HEK293 (cell line): ENCODE results near the gene TBCCD1.

Experiments
- BCL11B ChIP-seq: fragments of 450-650 bp; formaldehyde crosslinking; IDR thresholded peaks from 2 replicates; pipeline ENCODE4 v1.5.1; 2016; ENCODE audit warnings: low read depth, missing biosample characterization, missing genetic modification characterization
- GLI2 ChIP-seq: fragments of 450-650 bp; formaldehyde crosslinking; IDR thresholded peaks from 2 replicates; pipeline ENCODE4; 2017; ENCODE audit warnings: missing biosample characterization, missing genetic modification characterization, low read depth, borderline replicate concordance
- HOXC10 ChIP-seq: sonication (generic); formaldehyde crosslinking; IDR thresholded peaks from 2 replicates; pipeline ENCODE4 v1.8.1; 2023; ENCODE audit warnings: mild to moderate bottlenecking, missing genetic modification reagents
- KLF9 ChIP-seq: fragments of 450-650 bp; formaldehyde crosslinking; IDR thresholded peaks from 2 replicates; pipeline ENCODE4 v1.5.1; 2016; ENCODE audit warnings: missing biosample characterization, missing genetic modification characterization, low read depth
- MZF1 ChIP-seq: fragments of 450-650 bp; formaldehyde crosslinking; IDR thresholded peaks from 2 replicates; pipeline ENCODE4 v1.5.1; 2017; ENCODE audit warnings: missing biosample characterization, missing genetic modification characterization, borderline replicate concordance
- PBX3 ChIP-seq: sonication (generic); formaldehyde crosslinking; IDR thresholded peaks from 2 replicates; pipeline ENCODE4 v1.8.1; 2022; ENCODE audit warnings: mild to moderate bottlenecking, moderate library complexity, missing genetic modification reagents
- SCRT1 ChIP-seq: fragments of 450-650 bp; formaldehyde crosslinking; IDR thresholded peaks from 2 replicates; pipeline ENCODE4 v1.5.1; 2016; ENCODE audit warnings: missing biosample characterization, missing genetic modification characterization, borderline replicate concordance
- SETDB1 ChIP-seq: IDR thresholded peaks from one replicate; pipeline ENCODE4 v1.6.1; 2017; ENCODE audit warnings: mild to moderate bottlenecking, low read length, moderate library complexity, mixed read lengths; ENCODE audit not compliant: insufficient read length
- ZBTB11 ChIP-seq: fragments of 450-650 bp; formaldehyde crosslinking; conservative IDR thresholded peaks from 2 replicates; pipeline ENCODE4 v1.5.1; 2016; ENCODE audit warnings: low read depth, missing biosample characterization, missing genetic modification characterization
- ZBTB20 ChIP-seq: fragments of 450-650 bp; formaldehyde crosslinking; IDR thresholded peaks from 2 replicates; pipeline ENCODE4 v1.5.1; 2016; ENCODE audit warnings: missing biosample characterization, missing genetic modification characterization
- ZBTB7A ChIP-seq: fragments of 450-650 bp; formaldehyde crosslinking; IDR thresholded peaks from 2 replicates; pipeline ENCODE4 v1.5.1; 2016; ENCODE audit warnings: low read depth, missing biosample characterization, missing genetic modification characterization
- ZNF112 ChIP-seq: fragments of 450-650 bp; formaldehyde crosslinking; IDR thresholded peaks from 2 replicates; pipeline ENCODE4 v1.5.0; 2017; ENCODE audit warnings: missing biosample characterization, missing genetic modification characterization
- ZNF114 ChIP-seq: fragments of 450-650 bp; formaldehyde crosslinking; IDR thresholded peaks from 2 replicates; pipeline ENCODE4 v1.5.0; 2017; ENCODE audit warnings: missing biosample characterization, missing genetic modification characterization
- ZNF211 ChIP-seq: fragments of 450-650 bp; formaldehyde crosslinking; IDR thresholded peaks from 2 replicates; pipeline ENCODE4 v1.5.1; 2016; ENCODE audit warnings: low read depth, missing biosample characterization, missing genetic modification characterization
- ZNF221 ChIP-seq: fragments of 450-650 bp; formaldehyde crosslinking; IDR thresholded peaks from 2 replicates; pipeline ENCODE4 v1.5.1; 2017; ENCODE audit warnings: missing biosample characterization, missing genetic modification characterization, borderline replicate concordance
- ZNF302 ChIP-seq: fragments of 450-650 bp; formaldehyde crosslinking; IDR thresholded peaks from 2 replicates; pipeline ENCODE4 v1.5.1; 2016; ENCODE audit warnings: missing biosample characterization, missing genetic modification characterization, low read depth
- ZNF324 ChIP-seq: fragments of 450-650 bp; formaldehyde crosslinking; IDR thresholded peaks from 2 replicates; pipeline ENCODE4 v1.5.1; 2016; ENCODE audit warnings: missing biosample characterization, missing genetic modification characterization
- ZNF404 ChIP-seq: fragments of 450-650 bp; formaldehyde crosslinking; IDR thresholded peaks from 2 replicates; pipeline ENCODE4 v1.5.1; 2017; ENCODE audit warnings: missing biosample characterization, missing genetic modification characterization
- ZNF433 ChIP-seq: fragments of 450-650 bp; formaldehyde crosslinking; IDR thresholded peaks from 2 replicates; pipeline ENCODE4 v1.5.1; 2016; ENCODE audit warnings: missing biosample characterization, missing genetic modification characterization, low read depth
- ZNF514 ChIP-seq: fragments of 450-650 bp; formaldehyde crosslinking; IDR thresholded peaks from 2 replicates; pipeline ENCODE4 v1.5.1; 2016; ENCODE audit warnings: missing biosample characterization, missing genetic modification characterization
- ZNF555 ChIP-seq: fragments of 450-650 bp; formaldehyde crosslinking; conservative IDR thresholded peaks from 2 replicates; pipeline ENCODE4 v1.5.1; 2017; ENCODE audit warnings: missing biosample characterization, mild to moderate bottlenecking, missing genetic modification characterization, inconsistent platforms
- ZNF571 ChIP-seq: fragments of 450-650 bp; formaldehyde crosslinking; IDR thresholded peaks from 2 replicates; pipeline ENCODE4 v1.5.0; 2017; ENCODE audit warnings: missing biosample characterization, missing genetic modification characterization
- ZNF580 ChIP-seq: fragments of 450-650 bp; formaldehyde crosslinking; IDR thresholded peaks from 2 replicates; pipeline ENCODE4 v1.5.1; 2016; ENCODE audit warnings: missing biosample characterization, missing genetic modification characterization
- ZNF585B ChIP-seq: fragments of 450-650 bp; formaldehyde crosslinking; IDR thresholded peaks from 2 replicates; pipeline ENCODE4 v1.5.1; 2016; ENCODE audit warnings: missing biosample characterization, missing genetic modification characterization
- ZNF626 ChIP-seq: fragments of 450-650 bp; sonication (Bioruptor Pico); formaldehyde crosslinking; IDR thresholded peaks from 2 replicates; pipeline ENCODE4 v1.5.1; 2018; ENCODE audit warnings: missing biosample characterization, missing genetic modification characterization, inconsistent platforms
- ZNF645 ChIP-seq: fragments of 450-650 bp; formaldehyde crosslinking; IDR thresholded peaks from 2 replicates; pipeline ENCODE4; 2016; ENCODE audit warnings: missing biosample characterization, missing genetic modification characterization
- ZNF654 ChIP-seq: fragments of 450-650 bp; formaldehyde crosslinking; IDR thresholded peaks from 2 replicates; pipeline ENCODE4 v1.5.1; 2016; ENCODE audit warnings: low read depth, missing biosample characterization, missing genetic modification characterization
- ZNF664 ChIP-seq: fragments of 450-650 bp; formaldehyde crosslinking; IDR thresholded peaks from 2 replicates; pipeline ENCODE4 v1.5.1; 2016; ENCODE audit warnings: missing biosample characterization, missing genetic modification characterization
- ZNF677 ChIP-seq: fragments of 450-650 bp; IDR thresholded peaks from 2 replicates; pipeline ENCODE4 v1.5.0; 2018; ENCODE audit warnings: missing biosample characterization, mild to moderate bottlenecking, missing genetic modification characterization, moderate library complexity
- ZSCAN18 ChIP-seq: fragments of 450-650 bp; formaldehyde crosslinking; IDR thresholded peaks from 2 replicates; pipeline ENCODE4 v1.5.1; 2016; ENCODE audit warnings: missing biosample characterization, missing genetic modification characterization
- ZSCAN5A ChIP-seq: fragments of 450-650 bp; formaldehyde crosslinking; IDR thresholded peaks from 2 replicates; pipeline ENCODE4 v1.5.1; 2016; ENCODE audit warnings: missing biosample characterization, missing genetic modification characterization

TBCCD1 gene

GRCh38 chr3:186567072-186567921, at the start of gene TBCCD1 (continued):
- TF ChIP-seq ZNF645 (tag by site-specific recombination) (no peak), PBX3 (0 out of 2 replicates have a peak, but pooled peaks have one; percentile 43), ZNF664 (tag by site-specific recombination) (no peak), SCRT1 (tag by site-specific recombination) (no peak), ZBTB7A (tag by site-specific recombination) (no peak), ZBTB20 (tag by site-specific recombination) (no peak; the same call in 1 of the 2 replicates), ZNF580 (tag by site-specific recombination) (no peak), ZSCAN5A (tag by site-specific recombination) (no peak), GLI2 (tag by site-specific recombination) (no peak), ZNF677 (0 out of 2 replicates have a peak, but pooled peaks have one; percentile 12), ZNF302 (tag by site-specific recombination) (no peak), ZSCAN18 (no peak), ZNF433 (tag by site-specific recombination) (no peak), ZNF571 (tag by site-specific recombination) (no peak), ZNF112 (tag by site-specific recombination) (no peak), BCL11B (tag by site-specific recombination) (0 out of 2 replicates have a peak, but pooled peaks have one; percentile 21), MZF1 (no peak), ZBTB11 (tag by site-specific recombination) (no peak), ZNF221 (tag by site-specific recombination) (no peak), HOXC10 (CRISPR knock-in tag) (no peak), KLF9 (tag by site-specific recombination) (no peak; the same call in 1 of the 2 replicates), ZNF404 (no peak), ZNF514 (no peak), ZNF555 (tag by site-specific recombination) (no peak), ZNF585B (tag by site-specific recombination) (no peak), ZNF626 (tag by site-specific recombination) (0 out of 2 replicates have a peak, but pooled peaks have one; percentile 5), SETDB1 (no peak), ZNF654 (no peak), ZNF114 (tag by site-specific recombination) (no peak), ZNF211 (tag by site-specific recombination) (no peak), ZNF324 (tag by site-specific recombination) (peak; percentile 15; the same call in 1 of the 2 replicates)
